GM12875 (cell line): ENCODE measurements around the gene COL6A3.

Experiments
- H3K4me3 ChIP-seq: one replicate; pipeline ENCODE4 v1.5.1; 2011; ENCODE audit warnings: low read depth, low read length, control low read depth
- CTCF ChIP-seq: IDR thresholded peaks from 2 replicates; pipeline ENCODE4 v1.5.1; 2011; ENCODE audit warnings: low read depth, mild to moderate bottlenecking, control low read depth, inconsistent platforms, low read length, moderate library complexity, borderline replicate concordance; ENCODE audit not compliant: insufficient read depth

Gene COL6A3

GRCh38 chr2:237301595-237301994 lies 112.4 kb downstream of the COL6A3 start:
- no peak for TF ChIP-seq CTCF
- H3K4me3 ChIP-seq: no peak overlapping the region

GRCh38 chr2:237300739-237301138 lies 113.2 kb downstream of the COL6A3 start:
- no peak overlapping the region for H3K4me3 ChIP-seq
- no peak for TF ChIP-seq CTCF

GRCh38 chr2:237299906-237300305 lies 114.1 kb downstream of the COL6A3 start:
- H3K4me3 ChIP-seq: no peak overlapping the region
- TF ChIP-seq CTCF: no peak

- TF ChIP-seq CTCF: no peak
- H3K4me3 ChIP-seq: no peak overlapping the region
These were observed 115.5 kb downstream of the COL6A3 start for GRCh38 chr2:237298151-237299118.

- H3K4me3 ChIP-seq: no peak overlapping the region
- TF ChIP-seq CTCF: no peak
These were observed 116.4 kb downstream of the COL6A3 start for GRCh38 chr2:237297421-237298150.

- no peak for TF ChIP-seq CTCF
These were observed 117.2 kb downstream of the COL6A3 start for GRCh38 chr2:237296756-237297155.

GRCh38 chr2:237295889-237296480 lies 118.0 kb downstream of the COL6A3 start:
- TF ChIP-seq CTCF: no peak
- no peak overlapping the region for H3K4me3 ChIP-seq

More at GRCh38 chr2:237296756-237297155, 117.2 kb downstream of the COL6A3 start:
- H3K4me3 ChIP-seq: no peak overlapping the region
